IgD-negative memory B cell (primary cell): Measurements from ENCODE around the gene EHBP1L1. TPM values are rescaled to one million over a fixed set of nuclear protein-coding genes. Genes with fewer than 3 reads are reported as not detected.

Source experiments
- H3K27ac Mint-ChIP-seq, 3 donors: one replicate each; pipeline ENCODE4 v1.8.0; 2020 to 2022; ENCODE audit warnings: mild to moderate bottlenecking in 3 of 3, mixed read lengths in 3 of 3, moderate library complexity in 1 of 3
- H3K27me3 Mint-ChIP-seq: one replicate; pipeline ENCODE4 v1.8.0; 2021; ENCODE audit warnings: mixed read lengths
- H3K36me3 Mint-ChIP-seq: one replicate; pipeline ENCODE4 v1.8.0; 2020; ENCODE audit warnings: mild to moderate bottlenecking, mixed read lengths
- H3K4me1 Mint-ChIP-seq, 3 donors: one replicate each; pipeline ENCODE4 v1.8.0; 2020 to 2022; ENCODE audit warnings: mixed read lengths in 3 of 3, mild to moderate bottlenecking in 1 of 3
- H3K4me3 Mint-ChIP-seq, 4 donors: one replicate each; pipeline ENCODE4 v1.8.0; 2020 to 2022; ENCODE audit warnings: mild to moderate bottlenecking in 4 of 4, mixed read lengths in 4 of 4, moderate library complexity in 3 of 4
- H3K9me3 Mint-ChIP-seq, 3 donors: one replicate each; pipeline ENCODE4 v1.8.0; 2020 to 2021; ENCODE audit warnings: mixed read lengths in 3 of 3, mild to moderate bottlenecking in 1 of 3
- polyA plus RNA-seq: library from polyadenylated mRNA; unstranded; fragments of 300-500 nt; fragmentation: Illumina TruSeq; gene quantifications from one replicate; pipeline ENCODE4 v1.2.3, GENCODE V29; 2021

Gene EHBP1L1
- polyA plus RNA-seq, 1 donor from 2014 or later = 16.1 TPM

- Mint-ChIP-seq H3K4me1 (peaks cover 10 to 27% (median 26%) of the 10 kb centered on the region in 3 donors), H3K9me3 (no peaks in the 10 kb centered on the region), H3K27me3 (no peaks in the 10 kb centered on the region), H3K4me3 (peak overlapping the region; percentile 89 to 98 (median 96)), H3K27ac (peak overlapping the region; percentile 86 to 97 (median 90)), H3K36me3 (peaks cover 4% of the 10 kb centered on the region)
These were observed 40.2 kb downstream of the EHBP1L1 start for GRCh38 chr11:65615950-65616574.

- peaks cover 10 to 27% (median 26%) of the 10 kb centered on the region in 3 donors for H3K4me1 Mint-ChIP-seq
- H3K36me3 Mint-ChIP-seq = peaks cover 4% of the 10 kb centered on the region
- H3K4me3 Mint-ChIP-seq = peak overlapping the region; percentile 87 to 98 (median 92)
- no peaks in the 10 kb centered on the region for H3K9me3 Mint-ChIP-seq
- H3K27ac Mint-ChIP-seq = peak overlapping the region; percentile 9 to 80 (median 60)
- H3K27me3 Mint-ChIP-seq = no peaks in the 10 kb centered on the region
These were observed 40.7 kb downstream of the EHBP1L1 start for GRCh38 chr11:65616575-65617001.

GRCh38 chr11:65617136-65617850 lies 41.4 kb downstream of the EHBP1L1 start:
- Mint-ChIP-seq H3K36me3 (peaks cover 4% of the 10 kb centered on the region), H3K9me3 (no peaks in the 10 kb centered on the region), H3K4me3 (peak overlapping the region; percentile 87 to 98 (median 92)), H3K27ac (peak overlapping the region in 2 of 3 donors; percentile 9 to 23), H3K4me1 (peaks cover 5 to 24% (median 22%) of the 10 kb centered on the region in 3 donors), H3K27me3 (no peaks in the 10 kb centered on the region)

- no peaks in the 10 kb centered on the region for H3K27me3 Mint-ChIP-seq
- H3K4me1 Mint-ChIP-seq = peaks cover 4 to 17% (median 15%) of the 10 kb centered on the region in 3 donors
- no peaks in the 10 kb centered on the region for H3K9me3 Mint-ChIP-seq
- H3K4me3 Mint-ChIP-seq = peak overlapping the region in 1 of 4 donors; percentile 89
- peaks cover 4% of the 10 kb centered on the region for H3K36me3 Mint-ChIP-seq
- peak overlapping the region in 1 of 3 donors; percentile 9 for H3K27ac Mint-ChIP-seq
These were observed 42.3 kb downstream of the EHBP1L1 start for GRCh38 chr11:65617990-65618751.

GRCh38 chr11:65618763-65619162 lies 42.9 kb downstream of the EHBP1L1 start:
- H3K9me3 Mint-ChIP-seq = no peaks in the 10 kb centered on the region
- H3K4me1 Mint-ChIP-seq = peaks cover 4 to 15% (median 14%) of the 10 kb centered on the region in 3 donors
- H3K27ac Mint-ChIP-seq = peak overlapping the region in 1 of 3 donors; percentile 7
- peaks cover 4% of the 10 kb centered on the region for H3K36me3 Mint-ChIP-seq
- H3K27me3 Mint-ChIP-seq = no peaks in the 10 kb centered on the region
- H3K4me3 Mint-ChIP-seq = peak overlapping the region in 2 of 4 donors; percentile 35 to 79

GRCh38 chr11:65619281-65619928 lies 43.6 kb downstream of the EHBP1L1 start:
- Mint-ChIP-seq H3K4me1 (peaks cover 4 to 14% (median 14%) of the 10 kb centered on the region in 3 donors), H3K9me3 (no peaks in the 10 kb centered on the region), H3K4me3 (peak overlapping the region in 3 of 4 donors; percentile 58 to 79 (median 65)), H3K27ac (peak overlapping the region in 1 of 3 donors; percentile 7), H3K27me3 (no peaks in the 10 kb centered on the region), H3K36me3 (peaks cover 4% of the 10 kb centered on the region)

- H3K27me3 Mint-ChIP-seq = no peaks in the 10 kb centered on the region
- peak overlapping the region in 1 of 3 donors; percentile 62 for H3K27ac Mint-ChIP-seq
- peaks cover 4% of the 10 kb centered on the region for H3K36me3 Mint-ChIP-seq
- H3K9me3 Mint-ChIP-seq = no peaks in the 10 kb centered on the region
- peaks cover 4 to 14% (median 14%) of the 10 kb centered on the region in 3 donors for H3K4me1 Mint-ChIP-seq
- H3K4me3 Mint-ChIP-seq = peak overlapping the region in 1 of 4 donors; percentile 56
These were observed 44.8 kb downstream of the EHBP1L1 start for GRCh38 chr11:65620666-65621065.

GRCh38 chr11:65621460-65621859 lies 45.6 kb downstream of the EHBP1L1 start:
- Mint-ChIP-seq H3K4me3 (peak overlapping the region in 2 of 4 donors; percentile 34 to 56), H3K9me3 (no peaks in the 10 kb centered on the region), H3K27me3 (no peaks in the 10 kb centered on the region), H3K4me1 (peaks cover 9 to 16% (median 12%) of the 10 kb centered on the region in 3 donors), H3K36me3 (peaks cover 4% of the 10 kb centered on the region), H3K27ac (peak overlapping the region in 1 of 3 donors; percentile 62)

GRCh38 chr11:65622011-65622410 lies 46.2 kb downstream of the EHBP1L1 start:
- H3K27me3 Mint-ChIP-seq = no peaks in the 10 kb centered on the region
- peak overlapping the region in 1 of 4 donors; percentile 29 for H3K4me3 Mint-ChIP-seq
- H3K36me3 Mint-ChIP-seq = peaks cover 4% of the 10 kb centered on the region
- no peaks in the 10 kb centered on the region for H3K9me3 Mint-ChIP-seq
- H3K4me1 Mint-ChIP-seq = peaks cover 6 to 13% (median 6%) of the 10 kb centered on the region in 3 donors
- peak overlapping the region in 1 of 3 donors; percentile 71 for H3K27ac Mint-ChIP-seq

- Mint-ChIP-seq H3K4me1 (peaks cover 5 to 9% (median 6%) of the 10 kb centered on the region in 3 donors), H3K36me3 (peaks cover 4% of the 10 kb centered on the region), H3K9me3 (no peaks in the 10 kb centered on the region), H3K27ac (peak overlapping the region in 1 of 3 donors; percentile 63), H3K27me3 (no peaks in the 10 kb centered on the region), H3K4me3 (peak overlapping the region in 1 of 4 donors; percentile 63)
These were observed 47.3 kb downstream of the EHBP1L1 start for GRCh38 chr11:65623177-65623576.

GRCh38 chr11:65623852-65624616 lies 48.2 kb downstream of the EHBP1L1 start:
- H3K4me1 Mint-ChIP-seq = peaks cover 5 to 8% (median 6%) of the 10 kb centered on the region in 3 donors
- H3K9me3 Mint-ChIP-seq = no peaks in the 10 kb centered on the region
- peak overlapping the region in 1 of 4 donors; percentile 52 for H3K4me3 Mint-ChIP-seq
- H3K27me3 Mint-ChIP-seq = no peaks in the 10 kb centered on the region
- H3K27ac Mint-ChIP-seq = no peak overlapping the region
- peaks cover 3% of the 10 kb centered on the region for H3K36me3 Mint-ChIP-seq

GRCh38 chr11:65624931-65625627 lies 49.2 kb downstream of the EHBP1L1 start:
- no peak overlapping the region for H3K27ac Mint-ChIP-seq
- H3K36me3 Mint-ChIP-seq = no peaks in the 10 kb centered on the region
- no peaks in the 10 kb centered on the region for H3K9me3 Mint-ChIP-seq
- H3K4me3 Mint-ChIP-seq = no peak overlapping the region
- peaks cover 3 to 7% (median 6%) of the 10 kb centered on the region in 3 donors for H3K4me1 Mint-ChIP-seq
- no peaks in the 10 kb centered on the region for H3K27me3 Mint-ChIP-seq

GRCh38 chr11:65625628-65626342 lies 49.9 kb downstream of the EHBP1L1 start:
- peak overlapping the region in 1 of 4 donors; percentile 56 for H3K4me3 Mint-ChIP-seq
- no peaks in the 10 kb centered on the region for H3K27me3 Mint-ChIP-seq
- H3K36me3 Mint-ChIP-seq = no peaks in the 10 kb centered on the region
- no peaks in the 10 kb centered on the region for H3K9me3 Mint-ChIP-seq
- peak overlapping the region in 2 of 3 donors; percentile 43 to 82 for H3K27ac Mint-ChIP-seq
- peaks cover 3 to 7% (median 6%) of the 10 kb centered on the region in 3 donors for H3K4me1 Mint-ChIP-seq
